ENCODE results near the gene SAPCD1.

Gene SAPCD1

DNA sequence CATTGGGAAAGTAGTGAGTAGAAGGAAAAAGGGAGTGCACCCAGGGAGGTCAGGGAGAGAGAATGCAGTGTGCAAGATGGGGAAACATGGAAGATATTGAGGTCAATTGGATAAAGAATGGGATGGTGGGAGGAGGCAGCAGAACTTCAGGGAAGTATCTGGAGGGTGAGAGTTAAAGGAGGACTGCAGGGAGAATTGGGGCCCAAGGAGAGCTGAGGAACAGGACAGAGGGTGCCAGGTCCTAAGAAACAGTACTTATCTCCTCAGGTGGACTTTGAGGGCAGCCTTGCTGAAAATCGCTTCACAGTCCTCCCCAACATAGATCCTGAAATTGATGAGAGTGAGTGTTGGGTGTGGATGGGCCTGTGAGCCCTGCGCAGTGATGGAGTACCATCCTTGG is 4.2 kb upstream of the SAPCD1 start:
- no peak for DNase-seq

DNA sequence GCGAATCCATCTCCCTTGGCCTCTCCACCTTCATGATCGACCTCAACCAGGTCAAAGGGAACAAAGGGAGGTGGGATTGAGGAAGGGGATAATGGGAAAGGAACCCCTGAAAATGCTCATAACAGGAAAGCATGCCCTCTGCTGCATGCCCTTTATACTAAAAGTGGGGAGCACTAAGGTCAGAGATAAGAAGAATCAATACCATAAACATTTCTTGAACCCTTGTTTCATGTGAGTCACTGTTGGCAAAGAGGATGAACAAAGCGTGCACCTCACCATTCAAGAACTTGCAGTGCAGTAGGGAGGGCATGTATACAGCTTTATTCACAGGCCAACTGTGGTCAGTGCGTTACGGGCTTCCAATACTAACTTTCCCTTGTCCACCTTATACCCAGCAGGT is 1.7 kb upstream of the SAPCD1 start:
- no peak for DNase-seq

DNA sequence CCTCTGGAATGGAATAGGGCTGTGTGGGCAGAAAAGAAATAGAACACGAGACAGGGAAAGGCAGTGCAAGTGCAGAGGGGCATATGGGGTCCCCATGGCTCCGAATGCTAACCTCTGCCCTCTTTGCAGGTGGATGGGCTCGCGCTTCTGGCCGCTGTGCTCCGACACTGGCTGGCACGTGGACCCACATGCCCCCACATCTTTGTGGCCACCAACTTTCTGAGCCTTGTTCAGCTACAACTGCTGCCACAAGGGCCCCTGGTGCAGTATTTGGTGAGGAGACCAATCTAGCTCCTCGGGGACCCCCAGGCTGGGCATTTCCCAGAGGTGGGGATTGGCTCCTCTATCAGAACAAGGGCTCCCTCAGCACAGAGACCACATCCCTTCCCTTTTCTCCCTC is 1.1 kb upstream of the SAPCD1 start:
- DNase-seq = no peak

DNA sequence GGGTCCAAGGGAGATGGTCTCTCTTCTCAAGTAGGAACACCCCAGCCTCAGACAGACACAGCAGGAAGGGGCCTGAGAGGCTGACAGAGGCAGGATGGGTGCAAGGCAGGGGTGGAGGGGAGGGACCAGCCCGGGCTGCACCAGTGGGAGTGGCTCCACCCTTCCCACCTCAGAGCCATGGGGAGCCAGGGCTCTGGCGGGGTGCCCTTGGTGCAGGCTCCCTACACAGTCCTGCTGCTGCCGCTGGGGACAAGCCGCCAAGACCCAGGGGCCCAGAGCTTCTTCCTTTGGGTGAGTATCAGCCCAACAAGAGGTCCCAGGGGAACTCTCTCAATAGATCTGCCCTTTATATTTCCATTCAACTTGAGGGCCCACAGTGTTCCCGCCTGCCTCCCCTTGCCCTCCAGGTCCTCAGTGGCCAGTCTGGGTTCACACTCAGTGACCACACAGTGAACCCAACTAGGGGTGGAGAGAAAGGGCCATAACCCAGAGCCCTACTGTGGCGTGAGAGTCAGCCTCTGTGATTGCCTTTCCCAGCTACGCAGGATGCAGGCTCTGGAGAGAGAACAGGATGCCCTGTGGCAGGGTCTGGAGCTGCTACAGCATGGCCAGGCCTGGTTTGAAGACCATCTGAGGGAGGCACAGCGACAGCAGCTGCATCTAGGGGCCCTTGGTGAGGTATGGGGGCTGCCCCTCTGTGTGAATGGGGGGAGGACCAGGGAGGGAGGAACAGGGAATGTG is 592 bp downstream of the SAPCD1 start:
- DNase-seq = no peak

DNA sequence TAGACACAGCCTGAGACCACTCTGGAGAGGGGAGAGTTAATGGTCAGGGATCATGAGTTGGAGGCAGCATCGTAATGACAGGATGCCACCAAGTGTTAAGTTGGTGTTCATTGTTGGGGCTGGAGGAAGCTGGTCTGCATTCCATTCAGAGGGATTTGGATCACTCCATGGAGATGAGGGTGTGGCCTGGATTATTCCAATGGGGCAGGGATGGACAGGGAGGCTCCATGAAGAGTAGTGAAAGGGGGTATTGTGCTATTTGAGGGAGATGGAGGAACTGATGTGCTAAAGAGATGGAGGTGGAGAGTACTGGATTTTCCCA is 1.1 kb downstream of the SAPCD1 start:
- DNase-seq = no peak

DNA sequence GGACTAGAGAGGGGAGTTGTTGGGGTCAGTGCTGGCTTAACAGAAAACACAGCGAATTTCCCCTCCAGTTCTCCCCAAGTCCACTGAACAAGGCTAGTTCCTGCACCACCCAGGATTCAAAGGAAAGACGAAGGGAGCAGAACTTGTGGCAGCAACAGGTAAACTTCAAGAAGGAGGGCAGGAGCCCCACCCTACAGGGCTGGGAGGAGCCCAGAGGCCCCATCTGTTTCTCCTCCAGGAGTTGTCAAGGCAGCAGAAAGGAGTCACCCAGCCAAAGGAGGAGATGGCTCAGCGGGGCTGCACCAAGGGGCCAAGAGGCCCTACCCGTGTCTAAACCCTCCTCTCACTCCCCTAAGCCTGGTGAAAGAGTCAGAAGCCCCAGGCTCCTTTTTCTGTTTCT is 1.7 kb downstream of the SAPCD1 start:
- DNase-seq = no peak

DNA sequence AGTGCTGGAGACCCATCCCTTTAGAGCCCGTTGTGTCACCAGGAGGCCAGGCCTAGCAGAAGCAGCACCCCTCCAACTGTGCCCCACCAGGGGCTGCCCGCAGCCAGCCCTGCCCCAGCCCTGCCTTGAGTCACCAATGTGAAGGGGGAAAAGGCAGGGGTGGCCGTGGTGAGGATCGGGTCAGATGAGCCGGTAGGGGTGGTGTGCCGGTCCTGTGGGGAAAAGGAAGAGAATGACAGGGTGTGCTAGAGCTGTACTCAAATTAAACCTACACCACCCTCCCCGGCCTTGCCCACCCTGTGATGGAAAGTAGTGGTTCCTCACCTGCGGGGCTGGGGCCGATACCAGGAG is 3.1 kb downstream of the SAPCD1 start:
- no peak for DNase-seq

DNA sequence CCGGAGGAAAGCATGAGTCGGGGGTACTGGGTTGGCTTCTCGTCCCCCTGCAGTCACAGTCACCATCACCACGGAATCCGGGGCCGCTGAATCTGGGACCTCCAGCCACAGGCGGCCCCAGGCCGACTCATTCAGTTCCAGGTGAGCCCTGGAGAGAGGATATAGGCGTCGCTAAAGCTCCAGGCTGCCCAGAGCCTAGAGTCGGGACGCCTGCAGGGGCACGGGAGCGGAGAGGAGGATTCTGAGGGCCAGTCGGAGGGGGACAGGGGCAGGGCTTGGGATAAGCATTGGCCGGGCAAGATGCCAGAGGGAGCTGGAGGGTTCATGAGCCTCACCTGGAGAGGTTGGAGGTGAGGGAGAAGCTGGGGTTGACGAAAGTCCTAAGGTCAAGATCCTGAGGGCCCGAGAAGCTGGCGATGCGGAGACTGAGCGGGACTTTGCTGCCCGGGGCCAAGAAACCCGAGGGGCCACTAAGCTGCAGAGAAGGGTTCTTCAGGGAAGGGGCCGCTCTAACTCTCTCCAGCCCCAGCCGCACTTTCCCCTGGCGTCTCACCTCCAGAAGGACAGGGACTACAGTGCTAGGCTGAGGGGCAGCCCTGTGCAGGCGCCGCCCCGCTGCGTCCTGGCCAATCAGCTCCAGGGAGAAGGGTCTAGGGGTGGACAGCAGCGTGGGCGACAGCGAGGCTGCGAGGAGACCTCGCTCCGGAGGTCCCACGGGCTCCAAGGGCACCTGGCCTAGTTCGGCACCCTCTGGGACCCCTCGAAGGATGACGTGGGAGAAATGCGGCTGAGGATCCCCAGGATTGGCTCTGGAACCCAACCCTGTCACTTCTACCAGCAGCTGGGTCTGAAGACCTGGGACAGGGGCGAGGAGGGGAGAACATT is 3.7 kb downstream of the SAPCD1 start:
- DNase-seq = no peak

DNA sequence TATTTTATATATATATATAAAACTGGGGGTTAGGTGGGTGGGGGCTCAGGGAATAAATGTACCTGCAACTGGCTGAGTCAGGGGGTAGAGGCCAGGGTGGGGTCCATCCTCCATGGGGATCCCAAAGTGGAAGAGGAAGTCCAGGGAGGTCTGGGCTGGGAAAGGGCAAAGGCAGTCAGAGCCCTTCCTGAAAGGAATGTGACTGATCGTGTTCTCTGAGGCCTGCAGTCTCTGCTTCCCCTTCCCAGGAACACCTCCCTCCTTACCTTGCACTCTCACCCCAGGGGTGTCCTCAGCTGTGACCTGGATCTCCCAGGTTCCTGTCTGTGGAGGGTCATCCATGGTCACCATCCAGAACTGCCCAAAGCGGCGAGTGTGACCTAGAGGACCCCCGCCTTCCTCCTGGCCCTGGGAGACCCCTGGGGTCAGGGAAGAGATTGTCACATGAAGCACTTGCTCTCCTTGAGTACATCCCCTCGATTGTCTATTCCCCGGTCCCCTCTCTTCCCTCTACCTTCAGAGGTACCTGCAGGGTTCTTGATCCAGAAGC is 4.7 kb downstream of the SAPCD1 start:
- no peak for DNase-seq

DNA sequence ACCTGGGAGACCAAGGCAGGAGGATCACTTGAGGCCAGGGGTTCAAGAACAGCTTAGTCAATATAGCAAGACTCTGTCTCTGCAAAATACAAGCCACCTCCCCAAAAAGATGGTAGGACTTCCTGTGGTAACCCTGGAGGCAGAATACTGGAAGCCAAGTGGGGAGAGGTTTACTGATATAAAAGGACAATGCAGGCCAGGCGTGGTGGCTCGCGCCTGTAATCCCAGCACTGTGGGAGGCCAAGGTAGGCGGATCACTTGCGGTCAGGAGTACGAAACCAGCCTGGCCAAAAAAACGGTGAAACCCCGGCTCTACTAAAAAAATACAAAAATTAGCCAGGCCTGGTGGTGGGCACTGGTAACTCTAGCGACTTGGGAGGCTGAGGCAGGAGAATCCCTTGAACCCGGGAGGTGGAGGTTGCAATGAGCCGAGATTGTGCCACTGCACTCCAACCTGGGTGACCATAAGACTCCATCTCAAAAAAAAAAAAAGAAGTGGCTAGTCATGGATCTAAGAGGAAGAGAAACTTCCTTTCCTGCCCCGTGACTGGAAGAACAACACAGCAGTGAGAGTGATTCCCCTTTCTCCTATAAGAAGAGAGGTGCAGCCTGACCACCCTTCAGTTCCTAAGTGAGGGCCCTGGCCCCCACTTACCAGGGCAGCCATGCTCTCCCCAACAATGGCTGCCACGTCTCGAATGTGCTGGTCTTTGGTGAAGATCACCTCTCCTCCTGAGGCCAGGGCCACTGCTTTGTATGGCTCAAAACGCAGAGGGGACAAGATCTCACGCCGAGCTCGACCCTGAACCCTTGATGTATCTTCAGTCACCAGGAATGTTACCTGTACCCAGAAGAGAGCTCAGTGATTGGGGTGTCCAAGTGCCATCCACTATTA is 6.2 kb downstream of the SAPCD1 start:
- no peak for DNase-seq

DNA sequence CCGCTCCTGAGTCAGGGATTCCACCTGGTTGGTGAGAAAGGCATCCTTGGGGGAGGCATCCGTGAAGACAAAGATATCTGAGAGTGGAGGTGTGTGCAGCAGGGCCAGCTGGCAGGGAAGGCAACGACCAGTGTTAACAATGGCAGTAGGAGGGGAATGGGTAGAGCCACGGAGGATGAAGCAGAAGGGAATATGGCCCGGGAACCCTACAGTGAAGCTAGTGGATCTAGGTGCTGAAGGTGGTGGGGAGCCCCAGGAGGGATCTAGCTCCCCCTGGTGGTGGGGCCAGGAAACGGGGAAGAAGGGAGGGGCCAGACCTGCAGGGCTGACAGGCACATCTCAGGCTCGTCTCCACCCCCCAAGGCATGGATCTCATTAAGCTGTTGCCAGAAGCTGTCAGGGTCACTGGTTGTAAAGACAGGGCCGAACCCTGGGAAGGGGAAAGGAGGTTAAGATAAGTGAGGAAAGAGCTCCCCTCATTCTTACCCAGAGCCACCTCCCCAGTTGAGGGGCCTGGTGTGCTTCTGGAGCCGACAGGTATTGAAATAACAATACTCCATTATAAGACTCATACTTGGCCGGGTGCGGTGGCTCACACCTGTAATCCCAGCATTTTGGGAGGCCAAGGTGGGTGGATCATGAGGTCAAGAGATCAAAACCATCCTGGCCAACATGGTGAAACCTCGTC is 7.4 kb downstream of the SAPCD1 start:
- peak; percentile 77 to 80 for DNase-seq

DNA sequence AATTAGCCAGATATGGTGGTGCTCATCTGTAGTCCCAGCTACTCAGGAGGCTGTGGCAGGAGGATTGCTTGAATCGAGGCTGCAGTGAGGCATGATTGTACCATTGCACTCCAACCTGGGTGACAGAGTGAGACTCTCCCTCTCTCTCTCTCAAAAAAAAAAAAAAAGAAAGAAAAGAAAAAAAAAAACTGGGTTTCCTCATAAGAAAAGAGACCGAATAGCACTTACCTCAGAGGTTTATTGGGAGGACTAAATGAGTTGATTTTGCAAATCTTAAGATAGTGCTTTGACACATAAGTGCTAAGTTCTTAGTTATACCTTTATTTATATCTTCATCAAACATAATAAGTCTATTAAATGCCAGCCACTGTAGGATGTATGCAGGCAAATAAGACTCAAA is 8.4 kb downstream of the SAPCD1 start:
- no peak for DNase-seq

DNA sequence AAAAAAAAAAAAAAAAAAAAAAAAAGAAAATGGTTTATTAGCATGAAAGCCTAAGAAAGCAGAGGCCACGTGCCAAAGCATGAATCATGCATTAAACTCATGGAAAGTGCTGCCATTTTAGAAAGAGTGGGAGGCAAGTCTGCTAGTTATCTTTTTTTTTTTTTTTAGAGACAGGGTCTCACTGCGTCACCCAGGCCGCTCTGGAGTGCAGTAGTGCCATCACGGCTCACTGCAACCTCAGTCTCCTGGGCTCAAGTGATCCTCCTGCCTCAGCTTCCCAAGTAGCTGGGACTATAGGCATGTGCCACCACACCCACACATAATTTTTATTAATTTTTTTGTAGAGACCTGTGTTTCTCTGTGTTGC is 9.5 kb downstream of the SAPCD1 start:
- DNase-seq = no peak

DNA sequence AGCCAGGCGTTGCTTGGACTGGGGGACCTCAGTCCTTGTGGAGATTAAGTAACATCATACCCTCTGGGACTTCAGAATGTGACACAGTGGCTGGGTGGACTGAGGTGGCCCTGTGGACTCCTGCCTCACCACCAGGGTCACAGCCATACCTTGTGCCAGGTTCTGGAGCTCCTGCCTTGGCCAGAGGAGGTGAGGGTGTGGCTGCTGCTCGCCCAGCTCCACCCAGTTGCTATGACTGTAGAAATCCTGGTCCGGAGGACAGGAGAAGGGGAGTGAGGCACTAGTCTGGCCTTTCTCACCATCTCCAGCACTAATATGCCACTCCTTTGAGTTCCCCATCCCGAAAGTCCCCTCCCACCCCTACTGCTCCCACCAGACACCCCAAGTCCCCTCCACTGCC is 12.7 kb downstream of the SAPCD1 start:
- no peak for DNase-seq

DNA sequence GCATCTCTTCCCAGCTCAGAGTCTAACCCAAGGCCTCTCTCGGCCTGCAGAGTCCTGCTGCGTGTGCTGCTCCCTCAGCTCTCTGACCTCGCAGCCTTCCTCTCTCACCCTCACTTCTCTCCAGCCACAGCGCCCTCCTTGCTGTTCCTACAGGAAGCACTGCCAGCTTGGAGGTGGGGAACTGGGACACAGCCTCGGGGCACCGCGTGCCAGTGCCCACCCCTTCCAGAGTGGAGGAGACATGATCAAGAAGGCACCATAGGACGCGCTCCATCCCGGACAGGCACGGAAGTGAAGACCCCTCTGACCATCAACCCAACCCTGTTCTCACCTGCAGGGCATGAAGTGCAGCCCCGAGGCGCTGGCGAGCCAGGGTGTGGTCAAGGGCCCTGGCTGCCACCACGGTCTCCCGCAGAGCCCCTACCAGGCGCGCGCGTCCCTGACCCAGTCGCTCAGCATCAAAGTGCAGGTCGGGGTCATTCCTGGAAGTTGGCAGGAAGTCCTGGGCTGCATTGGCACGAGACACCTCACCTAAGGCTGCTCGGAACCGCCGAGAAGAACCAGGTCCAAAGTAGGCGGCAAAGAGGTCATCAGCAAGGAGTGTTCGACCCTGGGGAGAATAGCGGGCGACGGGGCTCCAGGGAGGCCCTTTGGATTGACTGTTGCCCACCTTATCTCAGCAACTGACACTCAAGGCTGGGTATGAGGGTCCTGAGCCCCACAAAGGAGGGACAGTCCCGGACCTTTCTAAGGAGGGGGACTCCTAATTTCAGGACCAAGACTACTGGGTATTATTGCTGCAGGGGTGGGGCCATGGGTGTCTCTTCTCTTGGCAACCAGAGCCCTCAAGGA is 13.4 kb downstream of the SAPCD1 start:
- no peak for DNase-seq

DNA sequence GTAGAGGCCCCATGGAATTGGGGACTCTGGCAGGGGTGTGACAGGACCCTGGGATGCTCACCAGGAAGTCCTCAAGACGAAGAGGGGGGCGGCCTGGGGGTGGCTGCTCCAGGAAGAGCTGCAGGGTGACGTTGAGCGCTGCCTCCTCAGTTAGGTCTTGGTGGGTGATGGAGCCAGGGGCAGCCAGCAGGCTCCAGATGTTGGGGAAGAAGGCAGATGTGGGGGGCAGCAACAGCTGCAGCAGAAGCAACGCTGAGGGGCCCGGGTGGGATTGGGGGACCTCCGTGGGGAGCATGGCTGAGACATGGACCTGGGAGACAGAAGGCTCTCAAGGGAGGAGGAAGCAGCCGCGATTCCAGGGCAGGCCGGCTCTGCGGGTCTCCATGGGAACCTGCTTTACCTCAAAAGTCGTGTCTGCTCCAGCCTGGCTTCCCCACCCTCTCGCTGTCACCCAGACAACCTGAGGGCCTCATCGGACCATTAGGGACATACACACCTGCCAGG is 14.1 kb downstream of the SAPCD1 start:
- DNase-seq = no peak

DNA sequence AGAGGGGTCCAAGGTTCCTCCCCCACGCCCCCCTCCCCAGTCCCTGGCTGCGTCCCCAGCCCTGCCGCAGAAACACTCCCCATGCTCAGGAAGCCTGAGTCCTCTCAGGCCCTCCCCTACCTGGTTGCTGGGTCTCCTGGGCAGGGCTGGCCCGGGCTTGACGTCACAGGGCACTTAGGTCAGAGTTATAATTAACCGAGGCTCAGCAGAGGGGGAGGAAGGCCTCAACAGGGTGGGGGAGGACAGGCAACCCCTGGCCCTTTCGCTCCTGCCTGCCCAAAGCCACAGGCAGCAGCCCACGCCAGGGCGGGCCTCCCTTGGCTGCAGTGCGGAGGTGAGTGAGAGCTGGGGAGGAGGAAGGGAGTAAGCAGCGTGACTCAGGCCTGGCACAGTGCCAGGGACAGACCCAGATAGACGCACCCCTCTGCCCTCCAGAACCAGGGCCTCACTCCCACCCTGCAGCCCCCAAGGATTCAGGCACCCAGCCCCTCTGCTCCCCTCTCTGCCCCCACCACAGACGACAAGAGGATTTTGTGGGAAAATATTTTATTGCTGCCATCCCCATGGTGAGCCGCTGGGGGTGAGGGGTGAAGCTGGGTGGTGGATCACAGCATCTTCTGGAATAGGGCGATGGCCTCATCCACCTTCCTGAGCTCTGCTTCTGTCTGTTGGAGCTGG is 14.7 kb downstream of the SAPCD1 start, which contains the start of gene VWA7:
Gene VWA7 (minus strand): TSS at position 340 of the 678 bp plus-strand sequence. CDS start 549 bp downstream, outside the sequence.
- DNase-seq = peak in 1 of 2 experiments; percentile 9

DNA sequence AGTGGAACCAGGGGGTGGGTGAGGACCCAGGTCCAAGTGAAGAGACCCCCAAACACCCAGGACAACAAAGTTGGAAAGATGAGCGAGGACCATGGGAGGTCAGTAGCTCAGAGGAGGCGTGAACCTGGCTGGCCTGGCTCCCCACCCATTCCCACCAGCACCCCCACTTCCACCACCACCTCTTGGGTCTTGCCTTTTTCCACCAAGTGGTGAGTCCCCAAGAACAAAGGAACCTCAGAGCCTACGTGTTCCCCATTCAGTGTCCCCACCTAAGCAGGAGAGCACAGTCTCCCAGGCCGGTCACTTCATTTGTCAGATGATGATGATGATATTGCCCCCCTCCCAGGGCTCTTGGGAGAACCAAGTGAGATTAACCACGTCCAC is 15.2 kb downstream of the SAPCD1 start:
- no peak for DNase-seq

DNA sequence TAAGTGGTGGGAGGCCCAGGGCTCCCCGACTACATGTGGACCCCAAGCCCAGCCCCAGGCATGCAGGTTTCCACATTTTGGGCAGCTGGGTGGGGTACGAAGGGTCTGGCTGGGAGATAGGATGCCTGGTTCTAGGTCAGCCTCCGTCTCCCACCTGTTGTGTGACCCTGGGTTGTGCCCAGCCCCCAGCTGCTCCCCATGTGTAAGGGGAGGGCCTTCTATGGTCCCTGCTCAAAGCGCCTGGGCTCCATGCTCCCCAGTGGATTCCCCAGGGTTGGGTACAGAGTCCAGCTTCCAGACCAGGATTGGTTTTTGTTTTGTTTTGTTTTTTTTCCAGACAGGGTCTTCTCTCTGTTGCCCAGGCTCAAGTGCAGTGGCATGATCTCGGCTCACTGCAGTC is 15.7 kb downstream of the SAPCD1 start:
- DNase-seq = no peak

DNA sequence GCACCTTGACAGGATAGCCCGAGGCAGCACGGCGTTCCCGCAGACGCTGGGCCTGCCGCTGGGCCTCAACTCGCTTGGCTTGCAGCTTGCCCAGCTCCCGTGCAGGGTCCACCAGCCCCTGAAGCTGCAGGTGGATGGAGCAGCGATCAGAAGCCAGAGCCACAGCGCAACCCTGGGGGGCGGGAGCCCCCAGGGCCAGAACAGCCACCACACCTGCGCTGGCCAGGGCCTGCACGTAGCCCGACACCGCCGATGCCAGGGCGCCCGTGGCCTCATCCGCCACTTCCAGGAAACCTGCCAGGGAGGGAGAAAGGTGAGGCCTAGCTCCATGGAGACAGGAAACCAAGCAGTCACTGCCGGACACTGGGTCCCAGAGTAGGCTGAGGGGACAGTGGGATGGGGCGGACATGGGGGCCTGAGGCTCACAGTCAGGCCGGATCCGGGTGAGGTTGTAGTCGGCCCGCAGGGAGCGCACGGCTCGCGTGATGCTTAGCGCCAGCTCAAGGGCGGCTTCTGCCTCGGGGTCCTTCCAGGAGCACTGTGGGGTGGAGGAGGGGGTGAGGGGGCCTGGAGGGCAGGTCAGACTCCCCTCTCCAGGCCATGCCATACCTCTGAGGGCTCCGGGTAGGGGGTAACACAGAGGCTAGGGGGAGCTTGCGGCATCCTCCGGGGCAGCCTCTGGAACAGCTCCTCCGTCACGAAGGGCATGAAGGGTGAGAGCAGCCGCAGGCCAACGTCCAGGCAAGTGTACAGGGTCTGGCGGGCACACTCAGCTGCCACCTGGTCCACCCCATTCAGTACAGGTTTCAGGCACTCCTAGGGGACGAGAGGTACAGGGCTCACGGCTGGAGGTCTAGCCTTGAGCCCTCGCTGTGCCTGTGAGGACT is 16.8 kb downstream of the SAPCD1 start:
- no peak for DNase-seq
